Glutamatergic neuron (in vitro differentiated cells): ENCODE data around the gene PARPBP. TPM values are rescaled to one million over a fixed set of nuclear protein-coding genes. Genes with fewer than 3 reads are reported as not detected.

Source experiments
- DNase-seq: peaks from one replicate; pipeline ENCODE4 v3.0.0; 2022
- H3K27ac Mint-ChIP-seq: one replicate; pipeline ENCODE4 v1.8.0; 2020; ENCODE audit warnings: mild to moderate bottlenecking, mixed read lengths, inconsistent platforms; ENCODE audit not compliant: unreplicated experiment
- H3K27me3 Mint-ChIP-seq: one replicate; pipeline ENCODE4 v1.8.0; 2020; ENCODE audit warnings: mild to moderate bottlenecking, moderate library complexity, mixed read lengths, inconsistent platforms; ENCODE audit not compliant: unreplicated experiment
- H3K36me3 Mint-ChIP-seq: one replicate; pipeline ENCODE4 v1.8.0; 2020; ENCODE audit warnings: mild to moderate bottlenecking, mixed read lengths, inconsistent platforms; ENCODE audit not compliant: unreplicated experiment
- H3K4me1 Mint-ChIP-seq: one replicate; pipeline ENCODE4 v1.8.0; 2020; ENCODE audit warnings: mild to moderate bottlenecking, low read depth, mixed read lengths, inconsistent platforms; ENCODE audit not compliant: unreplicated experiment
- H3K4me3 Mint-ChIP-seq: one replicate; pipeline ENCODE4 v1.8.0; 2020; ENCODE audit warnings: mild to moderate bottlenecking, mixed read lengths, inconsistent platforms; ENCODE audit not compliant: unreplicated experiment
- H3K9me3 Mint-ChIP-seq: one replicate; pipeline ENCODE4 v1.8.0; 2020; ENCODE audit warnings: mild to moderate bottlenecking, moderate library complexity, mixed read lengths, inconsistent platforms; ENCODE audit not compliant: unreplicated experiment
- total RNA-seq: library from RNA; stranded (reverse); fragmentation: NEBNext Ultra II Directional; extraction: Animal tissue kit (Norgen Biotek cat#: 25700); gene quantifications from one replicate; pipeline ENCODE4 v1.2.1, GENCODE V29; 2021; ENCODE audit not compliant: unreplicated experiment
- TF ChIP-seq, protein P1 (sequence below): fragments of 200-600 bp; sonication (generic); IDR thresholded peaks from one replicate; pipeline ENCODE4 v1.5.0; 2021; ENCODE audit not compliant: partially characterized antibody, unreplicated experiment

PARPBP gene
- total RNA-seq, 1 donor from 2014 or later, result 6.3 TPM

GRCh38 chr12:102182635-102183034 lies 62.7 kb downstream of the PARPBP start:
- TF ChIP-seq, protein P1, sequence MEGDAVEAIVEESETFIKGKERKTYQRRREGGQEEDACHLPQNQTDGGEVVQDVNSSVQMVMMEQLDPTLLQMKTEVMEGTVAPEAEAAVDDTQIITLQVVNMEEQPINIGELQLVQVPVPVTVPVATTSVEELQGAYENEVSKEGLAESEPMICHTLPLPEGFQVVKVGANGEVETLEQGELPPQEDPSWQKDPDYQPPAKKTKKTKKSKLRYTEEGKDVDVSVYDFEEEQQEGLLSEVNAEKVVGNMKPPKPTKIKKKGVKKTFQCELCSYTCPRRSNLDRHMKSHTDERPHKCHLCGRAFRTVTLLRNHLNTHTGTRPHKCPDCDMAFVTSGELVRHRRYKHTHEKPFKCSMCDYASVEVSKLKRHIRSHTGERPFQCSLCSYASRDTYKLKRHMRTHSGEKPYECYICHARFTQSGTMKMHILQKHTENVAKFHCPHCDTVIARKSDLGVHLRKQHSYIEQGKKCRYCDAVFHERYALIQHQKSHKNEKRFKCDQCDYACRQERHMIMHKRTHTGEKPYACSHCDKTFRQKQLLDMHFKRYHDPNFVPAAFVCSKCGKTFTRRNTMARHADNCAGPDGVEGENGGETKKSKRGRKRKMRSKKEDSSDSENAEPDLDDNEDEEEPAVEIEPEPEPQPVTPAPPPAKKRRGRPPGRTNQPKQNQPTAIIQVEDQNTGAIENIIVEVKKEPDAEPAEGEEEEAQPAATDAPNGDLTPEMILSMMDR, result no peak
- Mint-ChIP-seq H3K27me3 (no peaks in the 10 kb centered on the region), H3K4me1 (no peaks in the 10 kb centered on the region), H3K4me3 (no peak overlapping the region), H3K36me3 (no peaks in the 10 kb centered on the region), H3K9me3 (no peaks in the 10 kb centered on the region), H3K27ac (no peak overlapping the region)
- DNase-seq, result no peak

- Mint-ChIP-seq H3K27me3 (no peaks in the 10 kb centered on the region), H3K4me3 (no peak overlapping the region), H3K9me3 (no peaks in the 10 kb centered on the region), H3K36me3 (no peaks in the 10 kb centered on the region), H3K27ac (no peak overlapping the region), H3K4me1 (no peaks in the 10 kb centered on the region)
- DNase-seq, result no peak
- TF ChIP-seq, protein P1, result no peak
These were observed 75.8 kb downstream of the PARPBP start for GRCh38 chr12:102195826-102196225.

DNA sequence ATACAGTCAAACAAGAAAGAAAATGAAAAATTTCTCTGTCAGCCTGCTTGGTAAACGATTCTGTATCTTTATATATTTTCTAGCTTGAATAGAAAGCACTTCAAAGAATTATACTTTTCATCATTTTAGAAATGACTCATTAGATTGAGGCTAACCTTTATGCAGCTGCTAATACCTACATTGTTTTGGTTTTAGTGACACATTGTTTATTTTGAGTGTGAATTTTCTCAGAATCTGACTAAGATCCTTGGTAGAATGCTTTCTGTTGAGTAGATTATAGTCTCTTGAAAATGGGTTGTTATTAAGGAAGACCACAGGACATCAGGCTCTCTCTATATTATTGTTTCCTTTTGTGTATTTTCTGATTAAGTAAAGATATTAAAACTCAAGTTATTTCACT lies 77.8 kb downstream of the PARPBP start, which contains the start of gene PMCH:
Gene PMCH, minus strand, starts transcription at position 45 of the 400 bp plus-strand sequence. CDS start 63 bp downstream, outside the sequence.
- TF ChIP-seq, protein P1, result no peak
- no peaks in the 10 kb centered on the region for H3K9me3 Mint-ChIP-seq
- H3K36me3 Mint-ChIP-seq, result no peaks in the 10 kb centered on the region
- H3K4me3 Mint-ChIP-seq, result no peak within 1 kb of the TSS
- H3K27me3 Mint-ChIP-seq, result no peaks in the 10 kb centered on the region
- H3K27ac Mint-ChIP-seq, result no peak within 1 kb of the TSS
- no peaks in the 10 kb centered on the region for H3K4me1 Mint-ChIP-seq
- DNase-seq, result no peak

- TF ChIP-seq, protein P1, result no peak
- H3K9me3 Mint-ChIP-seq, result no peaks in the 10 kb centered on the region
- H3K4me3 Mint-ChIP-seq, result no peak overlapping the region
- no peaks in the 10 kb centered on the region for H3K27me3 Mint-ChIP-seq
- no peak for DNase-seq
- no peak overlapping the region for H3K27ac Mint-ChIP-seq
- peaks cover 6% of the 10 kb centered on the region for H3K4me1 Mint-ChIP-seq
- H3K36me3 Mint-ChIP-seq, result no peaks in the 10 kb centered on the region
These were observed 81.6 kb downstream of the PARPBP start for GRCh38 chr12:102201436-102202061.

GRCh38 chr12:102202556-102202955 lies 82.6 kb downstream of the PARPBP start:
- no peaks in the 10 kb centered on the region for H3K27me3 Mint-ChIP-seq
- TF ChIP-seq, protein P1, result no peak
- H3K4me1 Mint-ChIP-seq, result peaks cover 6% of the 10 kb centered on the region
- H3K36me3 Mint-ChIP-seq, result no peaks in the 10 kb centered on the region
- no peak overlapping the region for H3K27ac Mint-ChIP-seq
- H3K4me3 Mint-ChIP-seq, result no peak overlapping the region
- DNase-seq, result no peak
- H3K9me3 Mint-ChIP-seq, result no peaks in the 10 kb centered on the region
